Measurements from ENCODE around the gene MRPL9.
A peak's percentile ranks its signal among the peaks of the same experiment; 100 is the strongest.

Gene MRPL9

GRCh38 chr1:151729966-151730291 lies 33.4 kb downstream of the MRPL9 start:
- Mint-ChIP-seq H3K4me3 (no peak overlapping the region), H3K9me3 (no peaks in the 10 kb centered on the region), H3K27me3 (peaks cover 58% of the 10 kb centered on the region), H3K4me1 (ENCODE audit: low read depth) (no peaks in the 10 kb centered on the region), H3K36me3 (ENCODE audit: low read depth) (no peaks in the 10 kb centered on the region), H3K27ac (no peak overlapping the region)
- no peak for DNase-seq

- DNase-seq = no peak
- Mint-ChIP-seq H3K4me3 (no peak overlapping the region), H3K27me3 (peaks cover 58% of the 10 kb centered on the region)
Observed at GRCh38 chr1:151729157-151729965, 33.9 kb downstream of the MRPL9 start.

GRCh38 chr1:151728151-151729054 lies 34.9 kb downstream of the MRPL9 start:
- Mint-ChIP-seq H3K9me3 (no peaks in the 10 kb centered on the region), H3K27me3 (peaks cover 65% of the 10 kb centered on the region), H3K4me1 (ENCODE audit: low read depth) (no peaks in the 10 kb centered on the region), H3K4me3 (no peak overlapping the region), H3K27ac (no peak overlapping the region), H3K36me3 (ENCODE audit: low read depth) (no peaks in the 10 kb centered on the region)
- no peak for DNase-seq

More at GRCh38 chr1:151729157-151729965, 33.9 kb downstream of the MRPL9 start:
- H3K36me3 Mint-ChIP-seq (ENCODE audit: low read depth) = no peaks in the 10 kb centered on the region
- no peak overlapping the region for H3K27ac Mint-ChIP-seq
- no peaks in the 10 kb centered on the region for H3K4me1 Mint-ChIP-seq (ENCODE audit: low read depth)
- no peaks in the 10 kb centered on the region for H3K9me3 Mint-ChIP-seq

- no peak overlapping the region for H3K27ac Mint-ChIP-seq
- H3K9me3 Mint-ChIP-seq = no peaks in the 10 kb centered on the region
- H3K36me3 Mint-ChIP-seq (ENCODE audit: low read depth) = no peaks in the 10 kb centered on the region
- DNase-seq = no peak
- H3K27me3 Mint-ChIP-seq = peaks cover 79% of the 10 kb centered on the region
- H3K4me3 Mint-ChIP-seq = no peak overlapping the region
- H3K4me1 Mint-ChIP-seq (ENCODE audit: low read depth) = peaks cover 19% of the 10 kb centered on the region
Observed at GRCh38 chr1:151723726-151724370, 39.4 kb downstream of the MRPL9 start.

- H3K4me1 Mint-ChIP-seq (ENCODE audit: low read depth) = peaks cover 26% of the 10 kb centered on the region
- peak overlapping the region; percentile 74 for H3K4me3 Mint-ChIP-seq
- peaks cover 82% of the 10 kb centered on the region for H3K27me3 Mint-ChIP-seq
- H3K27ac Mint-ChIP-seq = no peak overlapping the region
- H3K9me3 Mint-ChIP-seq = no peaks in the 10 kb centered on the region
- no peaks in the 10 kb centered on the region for H3K36me3 Mint-ChIP-seq (ENCODE audit: low read depth)
- no peak for DNase-seq
Observed at GRCh38 chr1:151721788-151722510, 41.3 kb downstream of the MRPL9 start.

- Mint-ChIP-seq H3K27me3 (peaks cover 80% of the 10 kb centered on the region), H3K4me1 (ENCODE audit: low read depth) (peaks cover 28% of the 10 kb centered on the region), H3K36me3 (ENCODE audit: low read depth) (no peaks in the 10 kb centered on the region), H3K27ac (no peak within 1 kb of the TSS), H3K9me3 (no peaks in the 10 kb centered on the region), H3K4me3 (peak within 1 kb of the TSS; percentile 74)
- DNase-seq = peak; percentile 69
Observed at GRCh38 chr1:151720974-151721787, 42.1 kb downstream of the MRPL9 start, which contains the start of gene RIIAD1. TSS of gene RIIAD1 (plus strand) at chr1:151721522. CDS start at chr1:151721537, 15 bp downstream.

GRCh38 chr1:151720554-151720953 lies 42.7 kb downstream of the MRPL9 start:
- Mint-ChIP-seq H3K36me3 (ENCODE audit: low read depth) (no peaks in the 10 kb centered on the region), H3K4me1 (ENCODE audit: low read depth) (peaks cover 28% of the 10 kb centered on the region), H3K4me3 (peak overlapping the region; percentile 62), H3K9me3 (no peaks in the 10 kb centered on the region), H3K27ac (no peak overlapping the region), H3K27me3 (peaks cover 80% of the 10 kb centered on the region)
- DNase-seq = no peak

- no peak for DNase-seq
- no peak overlapping the region for H3K27ac Mint-ChIP-seq
- no peak overlapping the region for H3K4me3 Mint-ChIP-seq
- H3K9me3 Mint-ChIP-seq = no peaks in the 10 kb centered on the region
- H3K36me3 Mint-ChIP-seq (ENCODE audit: low read depth) = no peaks in the 10 kb centered on the region
- H3K27me3 Mint-ChIP-seq = peaks cover 80% of the 10 kb centered on the region
- H3K4me1 Mint-ChIP-seq (ENCODE audit: low read depth) = peaks cover 28% of the 10 kb centered on the region
Observed at GRCh38 chr1:151720125-151720524, 43.2 kb downstream of the MRPL9 start.

- no peaks in the 10 kb centered on the region for H3K36me3 Mint-ChIP-seq (ENCODE audit: low read depth)
- H3K4me3 Mint-ChIP-seq = no peak overlapping the region
- H3K27me3 Mint-ChIP-seq = peaks cover 85% of the 10 kb centered on the region
- H3K9me3 Mint-ChIP-seq = no peaks in the 10 kb centered on the region
- peaks cover 28% of the 10 kb centered on the region for H3K4me1 Mint-ChIP-seq (ENCODE audit: low read depth)
- no peak overlapping the region for H3K27ac Mint-ChIP-seq
- no peak for DNase-seq
Observed at GRCh38 chr1:151718666-151719065, 44.6 kb downstream of the MRPL9 start.

- Mint-ChIP-seq H3K27me3 (peaks cover 87% of the 10 kb centered on the region), H3K27ac (no peak overlapping the region)
Observed at GRCh38 chr1:151718011-151718431, 45.3 kb downstream of the MRPL9 start.

GRCh38 chr1:151716771-151717631 lies 46.3 kb downstream of the MRPL9 start, which contains the start of gene CELF3:
TSS of gene CELF3 (minus strand) at chr1:151716803. CDS start at chr1:151716020, 783 bp downstream.
- Mint-ChIP-seq H3K27me3 (peaks cover 84% of the 10 kb centered on the region), H3K27ac (no peak within 1 kb of the TSS), H3K4me3 (no peak within 1 kb of the TSS), H3K4me1 (ENCODE audit: low read depth) (peaks cover 27% of the 10 kb centered on the region), H3K9me3 (no peaks in the 10 kb centered on the region), H3K36me3 (ENCODE audit: low read depth) (no peaks in the 10 kb centered on the region)
- DNase-seq = no peak

More at GRCh38 chr1:151718011-151718431, 45.3 kb downstream of the MRPL9 start:
- peaks cover 28% of the 10 kb centered on the region for H3K4me1 Mint-ChIP-seq (ENCODE audit: low read depth)
- H3K4me3 Mint-ChIP-seq = no peak overlapping the region
- H3K36me3 Mint-ChIP-seq (ENCODE audit: low read depth) = no peaks in the 10 kb centered on the region
- no peak for DNase-seq
- no peaks in the 10 kb centered on the region for H3K9me3 Mint-ChIP-seq

- no peaks in the 10 kb centered on the region for H3K9me3 Mint-ChIP-seq
- H3K4me3 Mint-ChIP-seq = no peak overlapping the region
- peaks cover 80% of the 10 kb centered on the region for H3K27me3 Mint-ChIP-seq
- H3K4me1 Mint-ChIP-seq (ENCODE audit: low read depth) = peaks cover 21% of the 10 kb centered on the region
- no peak overlapping the region for H3K27ac Mint-ChIP-seq
- no peak for DNase-seq
- H3K36me3 Mint-ChIP-seq (ENCODE audit: low read depth) = no peaks in the 10 kb centered on the region
Observed at GRCh38 chr1:151716405-151716762, 46.9 kb downstream of the MRPL9 start.
